Fibroblast of villous mesenchyme (primary cell): ENCODE results near the gene ADAMTS17. TPM values are rescaled to one million over a fixed set of nuclear protein-coding genes. Genes with fewer than 3 reads are reported as not detected.

Source experiments
- DNase-seq: peaks from one replicate; pipeline ENCODE4 v3.0.0-alpha.2; 2010; ENCODE audit warnings: low read depth
- H3K4me3 ChIP-seq: 2 replicates; pipeline ENCODE4 v1.5.1; 2011; ENCODE audit warnings: low read depth, mild to moderate bottlenecking, low read length
- total RNA-seq: library from RNA; depleted of rRNA; stranded (reverse); fragments of >200 nt; gene quantifications from 2 replicates; pipeline ENCODE4 v1.2.3, GENCODE V29; 2012
- TF ChIP-seq, protein P1 (sequence below): IDR thresholded peaks from 2 replicates; pipeline ENCODE4 v1.5.1; 2012; ENCODE audit warnings: low read depth, mild to moderate bottlenecking, low read length; ENCODE audit not compliant: insufficient read depth

ADAMTS17 gene
- total RNA-seq, 1 donor, result under 0.01 TPM

DNA sequence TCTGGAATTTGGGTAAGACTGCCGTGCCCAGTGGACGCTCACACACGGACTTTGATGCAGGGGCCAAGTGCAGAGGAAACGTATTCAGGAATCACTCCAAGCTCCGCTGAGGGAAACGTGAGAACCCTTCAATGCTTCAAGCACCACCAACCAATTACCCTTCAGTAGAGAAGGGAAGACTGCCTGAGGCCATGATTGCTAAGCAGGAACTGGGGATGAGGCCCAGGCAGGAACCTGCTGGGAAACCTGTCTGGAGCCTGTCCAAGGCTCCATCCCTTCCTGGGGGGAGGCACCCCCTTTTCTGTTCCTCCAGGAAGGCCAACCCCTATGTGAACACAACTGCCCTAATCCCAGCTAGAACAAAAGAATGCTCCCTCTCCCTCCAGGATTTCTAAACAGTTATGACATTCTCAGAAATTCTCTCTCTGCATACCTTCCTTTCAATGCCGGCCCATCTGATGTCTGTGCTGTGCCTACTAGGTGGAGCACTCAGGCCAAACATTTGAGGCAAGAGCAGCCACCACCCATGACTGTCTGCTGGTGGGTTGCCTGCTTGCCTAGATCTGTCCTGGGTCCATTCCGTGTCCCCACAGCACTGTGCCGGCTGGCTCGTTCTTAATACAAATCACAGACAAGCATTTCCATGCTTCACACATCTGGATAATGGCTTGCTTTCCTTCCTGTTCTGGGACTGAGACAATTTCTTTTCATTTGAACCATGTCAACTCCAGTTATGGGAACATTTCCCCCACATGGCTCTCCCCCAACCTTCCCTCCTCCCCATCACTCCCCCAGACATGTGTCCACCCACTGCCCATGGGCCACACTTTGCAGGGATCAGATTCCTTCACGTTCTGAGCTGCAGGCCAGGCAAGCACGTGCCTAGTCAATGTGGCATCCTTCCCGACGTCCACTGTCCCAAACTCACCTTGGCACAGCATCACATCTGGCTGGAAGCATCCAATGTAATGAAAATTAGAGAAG lies 149.4 kb downstream of the ADAMTS17 start:
- no peak overlapping the region for H3K4me3 ChIP-seq
- no peak for DNase-seq
- TF ChIP-seq, protein P1, sequence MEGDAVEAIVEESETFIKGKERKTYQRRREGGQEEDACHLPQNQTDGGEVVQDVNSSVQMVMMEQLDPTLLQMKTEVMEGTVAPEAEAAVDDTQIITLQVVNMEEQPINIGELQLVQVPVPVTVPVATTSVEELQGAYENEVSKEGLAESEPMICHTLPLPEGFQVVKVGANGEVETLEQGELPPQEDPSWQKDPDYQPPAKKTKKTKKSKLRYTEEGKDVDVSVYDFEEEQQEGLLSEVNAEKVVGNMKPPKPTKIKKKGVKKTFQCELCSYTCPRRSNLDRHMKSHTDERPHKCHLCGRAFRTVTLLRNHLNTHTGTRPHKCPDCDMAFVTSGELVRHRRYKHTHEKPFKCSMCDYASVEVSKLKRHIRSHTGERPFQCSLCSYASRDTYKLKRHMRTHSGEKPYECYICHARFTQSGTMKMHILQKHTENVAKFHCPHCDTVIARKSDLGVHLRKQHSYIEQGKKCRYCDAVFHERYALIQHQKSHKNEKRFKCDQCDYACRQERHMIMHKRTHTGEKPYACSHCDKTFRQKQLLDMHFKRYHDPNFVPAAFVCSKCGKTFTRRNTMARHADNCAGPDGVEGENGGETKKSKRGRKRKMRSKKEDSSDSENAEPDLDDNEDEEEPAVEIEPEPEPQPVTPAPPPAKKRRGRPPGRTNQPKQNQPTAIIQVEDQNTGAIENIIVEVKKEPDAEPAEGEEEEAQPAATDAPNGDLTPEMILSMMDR, result no peak

- TF ChIP-seq, protein P1, result no peak
- no peak for DNase-seq
- no peak overlapping the region for H3K4me3 ChIP-seq
Measured at GRCh38 chr15:100191161-100191560, 150.6 kb downstream of the ADAMTS17 start.

DNA sequence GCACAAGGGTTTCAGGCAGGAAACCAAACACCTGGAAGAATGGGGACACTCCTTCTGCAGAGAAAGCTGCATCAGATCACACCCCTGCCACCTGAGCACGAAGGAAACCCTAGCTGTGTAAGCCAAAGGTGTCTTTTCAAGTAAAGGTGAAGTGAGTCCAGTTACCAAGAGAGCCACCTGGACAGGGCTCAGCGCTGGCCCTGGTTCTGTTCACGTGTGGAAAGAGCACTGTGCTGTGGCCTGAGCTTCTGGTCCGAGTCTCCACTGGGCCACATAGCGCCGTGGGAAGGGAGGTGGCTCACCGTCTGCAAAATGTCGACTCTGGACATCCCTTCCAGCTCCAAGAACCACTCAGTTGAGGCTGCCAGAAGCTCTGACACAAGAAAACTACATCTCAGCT lies 151.1 kb downstream of the ADAMTS17 start:
- DNase-seq, result no peak
- H3K4me3 ChIP-seq, result no peak overlapping the region
- TF ChIP-seq, protein P1, result no peak

DNA sequence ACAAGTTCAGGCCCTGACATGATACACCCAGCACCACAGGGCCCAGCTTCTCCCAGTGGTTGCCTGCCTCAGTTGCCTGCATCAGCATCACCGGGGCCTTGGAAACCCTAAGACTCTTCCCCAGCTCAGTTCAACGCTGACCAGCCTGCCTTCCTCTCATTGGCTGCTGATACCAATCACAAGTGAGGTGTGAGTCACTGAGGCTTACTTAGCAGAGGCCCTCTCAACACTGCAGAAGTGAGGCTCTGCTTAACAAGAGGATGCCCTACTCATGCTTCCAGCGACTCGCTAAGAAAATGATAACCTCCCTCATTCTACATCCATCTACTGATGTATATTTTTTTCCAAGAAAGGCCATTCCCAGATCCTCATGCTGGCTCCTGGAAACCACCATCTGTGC lies 151.9 kb downstream of the ADAMTS17 start:
- DNase-seq, result no peak
- H3K4me3 ChIP-seq, result no peak overlapping the region
- TF ChIP-seq, protein P1, result no peak

- TF ChIP-seq, protein P1, result no peak
- no peak for DNase-seq
- no peak overlapping the region for H3K4me3 ChIP-seq
Measured at GRCh38 chr15:100189319-100189718, 152.5 kb downstream of the ADAMTS17 start.

GRCh38 chr15:100187677-100188076 lies 154.1 kb downstream of the ADAMTS17 start:
- H3K4me3 ChIP-seq, result no peak overlapping the region
- DNase-seq, result no peak
- TF ChIP-seq, protein P1, result no peak
